Tibial nerve (tissue), 4 donors: Measurements from ENCODE around the gene ANO5. TPM values are rescaled to one million over a fixed set of nuclear protein-coding genes. Genes with fewer than 3 reads are reported as not detected.

Experiments used
- DNase-seq, 2 donors: peaks; one replicate each; pipeline ENCODE4 v3.0.0-alpha.2; 2019; ENCODE audit warnings: low spot score in 2 of 2
- H3K27ac ChIP-seq, 4 donors: fragments of 200-600 bp; sonication (generic) in 3 of 4; one replicate each; pipeline ENCODE4 v1.5.1; 2017 to 2019; ENCODE audit warnings: mild to moderate bottlenecking in 1 of 4
- H3K27me3 ChIP-seq, 2 donors: fragments of 200-600 bp; sonication (generic) in 1 of 2; one replicate each; pipeline versions ENCODE4 v1.5.1 to v1.6.0; 2017 to 2019
- H3K36me3 ChIP-seq, 3 donors: fragments of 200-600 bp; sonication (generic); one replicate each; pipeline ENCODE4 v1.5.1; 2018 to 2019
- H3K4me1 ChIP-seq, 4 donors: fragments of 200-600 bp; sonication (generic) in 3 of 4; one replicate each; pipeline ENCODE4 v1.5.1; 2017 to 2019
- H3K4me3 ChIP-seq, 4 donors: fragments of 200-600 bp; sonication (generic) in 3 of 4; one replicate each; pipeline ENCODE4 v1.5.1; 2017 to 2019; ENCODE audit warnings: mild to moderate bottlenecking in 1 of 4, moderate library complexity in 1 of 4
- H3K9me3 ChIP-seq, 4 donors: fragments of 200-600 bp; sonication (generic) in 3 of 4; one replicate each; pipeline ENCODE4 v1.5.1; 2017 to 2019
- CTCF ChIP-seq, 5 experiments: fragments of 200-600 bp in 3 of 5; fragments of 450-650 bp in 2 of 5; sonication (generic) in 3 of 5; IDR thresholded peaks; one replicate each; pipeline ENCODE4 v1.5.1; 2016 to 2019; ENCODE audit warnings: antibody characterized with exemption in 5 of 5, mild to moderate bottlenecking in 3 of 5, moderate library complexity in 2 of 5
- EP300 ChIP-seq, 2 donors: sonication (generic); formaldehyde crosslinking; IDR thresholded peaks; one replicate each; pipeline ENCODE4 v1.6.1; 2017; ENCODE audit warnings: antibody characterized with exemption in 2 of 2, mild to moderate bottlenecking in 1 of 2
- POLR2A ChIP-seq, 2 donors: fragments of 450-650 bp; IDR thresholded peaks; one replicate each; pipeline ENCODE4 v1.6.1; 2017; ENCODE audit warnings: antibody characterized with exemption in 2 of 2, mild to moderate bottlenecking in 2 of 2, moderate library complexity in 2 of 2
- WGBS, 2 donors: methylation state at CpG; one replicate each; pipeline ENCODE4 v1.1.5; 2018; 5-methylcytosine and 5-hydroxymethylcytosine counted together
- total RNA-seq, 4 donors: library from RNA; depleted of rRNA; stranded (reverse); fragments of >200 nt; gene quantifications; one replicate each; pipeline ENCODE4 v1.1.0, GENCODE V29; 2016

The ANO5 gene
- total RNA-seq, 4 donors from 2014 or later, result 0.90 to 5.1 (median 1.1) TPM

GRCh38 chr11:22225190-22225589 lies 32.3 kb downstream of the ANO5 start:
- DNase-seq, result no peak
- WGBS, 2 donors, result 88 to 92% methylated on average over 4 of the region's 4 CpGs
- no peaks in the 10 kb centered on the region for H3K27me3 ChIP-seq
- H3K27ac ChIP-seq, result no peak overlapping the region
- no peaks in the 10 kb centered on the region for H3K36me3 ChIP-seq
- no peaks in the 10 kb centered on the region for H3K9me3 ChIP-seq
- no peaks in the 10 kb centered on the region for H3K4me1 ChIP-seq
- H3K4me3 ChIP-seq, result no peak overlapping the region
- TF ChIP-seq POLR2A (IDR thresholded peaks at IDR 0.05) (no peak), CTCF (IDR thresholded peaks at IDR 0.05) (no peak), EP300 (IDR thresholded peaks at IDR 0.05) (no peak)

- no peak for DNase-seq
- 42 to 52% methylated on average over 1 of the region's 1 CpG for WGBS, 2 donors
- H3K4me3 ChIP-seq, result no peak overlapping the region
- no peaks in the 10 kb centered on the region for H3K4me1 ChIP-seq
- H3K27ac ChIP-seq, result no peak overlapping the region
- H3K27me3 ChIP-seq, result no peaks in the 10 kb centered on the region
- no peak for TF ChIP-seq CTCF (IDR thresholded peaks at IDR 0.05)
- TF ChIP-seq EP300 (IDR thresholded peaks at IDR 0.05), result no peak
- no peak for TF ChIP-seq POLR2A (IDR thresholded peaks at IDR 0.05)
- H3K36me3 ChIP-seq, result no peaks in the 10 kb centered on the region
- no peaks in the 10 kb centered on the region for H3K9me3 ChIP-seq
These were observed 41.9 kb downstream of the ANO5 start for GRCh38 chr11:22234743-22235142.

- H3K36me3 ChIP-seq, result no peaks in the 10 kb centered on the region
- no peak overlapping the region for H3K27ac ChIP-seq
- no peaks in the 10 kb centered on the region for H3K27me3 ChIP-seq
- 0 to 11% methylated on average over 4 of the region's 4 CpGs for WGBS, 2 donors
- DNase-seq, result no peak
- TF ChIP-seq CTCF (IDR thresholded peaks at IDR 0.05) (peak; percentile 27 to 55 (median 42)), POLR2A (IDR thresholded peaks at IDR 0.05) (no peak)
- no peaks in the 10 kb centered on the region for H3K9me3 ChIP-seq
- no peaks in the 10 kb centered on the region for H3K4me1 ChIP-seq
- H3K4me3 ChIP-seq, result no peak overlapping the region
These were observed 52.2 kb downstream of the ANO5 start for GRCh38 chr11:22244986-22245592.

GRCh38 chr11:22246992-22247391 lies 54.1 kb downstream of the ANO5 start:
- Histone ChIP-seq H3K36me3 (no peaks in the 10 kb centered on the region), H3K27me3 (no peaks in the 10 kb centered on the region), H3K4me3 (no peak overlapping the region), H3K9me3 (no peaks in the 10 kb centered on the region), H3K27ac (no peak overlapping the region), H3K4me1 (no peaks in the 10 kb centered on the region)
- no peak for DNase-seq
- 95 to 97% methylated on average over 1 of the region's 1 CpG for WGBS, 2 donors
- TF ChIP-seq POLR2A (IDR thresholded peaks at IDR 0.05), result no peak
- no peak for TF ChIP-seq EP300 (IDR thresholded peaks at IDR 0.05)
- TF ChIP-seq CTCF (IDR thresholded peaks at IDR 0.05), result no peak

- no peaks in the 10 kb centered on the region for H3K36me3 ChIP-seq
- H3K27ac ChIP-seq, result no peak overlapping the region
- H3K4me1 ChIP-seq, result no peaks in the 10 kb centered on the region
- WGBS, 2 donors, result 82 to 93% methylated on average over 1 of the region's 1 CpG
- no peak overlapping the region for H3K4me3 ChIP-seq
- no peaks in the 10 kb centered on the region for H3K9me3 ChIP-seq
- TF ChIP-seq POLR2A (IDR thresholded peaks at IDR 0.05) (no peak), EP300 (IDR thresholded peaks at IDR 0.05) (no peak), CTCF (IDR thresholded peaks at IDR 0.05) (no peak)
- DNase-seq, result no peak
- H3K27me3 ChIP-seq, result no peaks in the 10 kb centered on the region
These were observed 57.0 kb downstream of the ANO5 start for GRCh38 chr11:22249871-22250270.
